GM19239 (cell line): Measurements from ENCODE around the gene PUM2.

Experiments
- DNase-seq: peaks from one replicate; pipeline ENCODE4 v3.0.0; 2011; ENCODE audit warnings: low spot score; ENCODE audit not compliant: insufficient read length
- FAIRE-seq: peaks from 2 replicates; lab custom pipeline; 2011; peaks lifted over from hg19 to GRCh38; lab: Jason Lieb, UNC

The PUM2 gene

DNA sequence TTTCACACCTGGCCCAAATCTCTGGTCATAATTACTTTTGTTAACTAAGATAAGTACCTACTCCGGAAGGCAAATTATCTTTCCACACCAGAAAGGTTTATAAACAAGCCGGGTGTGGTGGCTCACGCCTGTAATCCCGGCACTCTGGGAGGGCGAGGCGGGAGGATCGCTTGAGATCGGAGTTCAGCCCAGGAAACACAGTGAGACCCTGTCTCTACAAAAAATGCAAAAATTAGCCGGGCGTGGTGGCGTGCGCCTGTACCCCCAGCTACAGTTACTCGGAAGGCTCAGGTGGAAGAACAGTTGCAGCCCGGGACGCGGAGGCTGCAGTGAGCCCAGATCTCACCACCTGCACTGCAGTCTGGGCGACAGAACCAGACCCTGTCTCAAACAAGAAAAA is 2.1 kb downstream of the PUM2 start:
- DNase-seq, result no peak
- no peak for FAIRE-seq

DNA sequence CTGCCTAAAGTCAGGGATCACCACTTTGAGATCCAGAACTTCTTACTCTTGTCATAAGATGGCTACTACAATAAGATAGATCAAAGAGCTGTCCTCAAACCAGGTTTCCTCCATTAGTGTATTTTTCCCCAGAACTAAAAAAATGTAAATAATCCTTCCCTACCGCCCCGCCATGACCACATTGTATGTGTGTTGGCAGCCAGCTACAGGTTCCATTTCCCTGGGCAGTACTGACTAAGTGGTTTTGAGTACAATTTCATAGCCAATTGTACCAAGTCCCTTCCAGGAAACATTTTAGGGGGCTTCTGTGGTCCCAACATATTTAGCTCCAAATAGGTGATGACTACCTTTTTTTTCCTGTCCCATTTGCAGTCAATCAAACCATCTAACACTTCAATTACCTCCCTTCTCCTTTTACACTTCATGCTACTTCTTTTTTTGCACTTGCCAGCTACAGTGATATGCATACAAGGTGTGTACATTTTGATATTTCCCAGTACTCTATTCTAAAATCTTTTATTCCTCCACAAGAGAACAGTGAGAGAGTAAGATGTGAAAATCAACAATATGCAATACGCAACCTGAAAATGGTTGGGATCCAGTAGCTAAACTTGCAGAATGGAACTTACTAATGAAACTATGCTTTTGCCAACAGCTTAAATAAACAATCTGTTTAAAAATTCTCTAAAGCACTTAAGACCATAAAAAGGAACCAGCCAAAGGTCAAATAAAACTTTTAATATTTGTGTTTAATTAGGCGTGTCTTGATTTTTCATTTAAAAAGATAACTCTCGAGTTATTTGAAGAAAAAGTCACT is 3.9 kb downstream of the PUM2 start:
- FAIRE-seq, result peak; percentile 14
- no peak for DNase-seq

DNA sequence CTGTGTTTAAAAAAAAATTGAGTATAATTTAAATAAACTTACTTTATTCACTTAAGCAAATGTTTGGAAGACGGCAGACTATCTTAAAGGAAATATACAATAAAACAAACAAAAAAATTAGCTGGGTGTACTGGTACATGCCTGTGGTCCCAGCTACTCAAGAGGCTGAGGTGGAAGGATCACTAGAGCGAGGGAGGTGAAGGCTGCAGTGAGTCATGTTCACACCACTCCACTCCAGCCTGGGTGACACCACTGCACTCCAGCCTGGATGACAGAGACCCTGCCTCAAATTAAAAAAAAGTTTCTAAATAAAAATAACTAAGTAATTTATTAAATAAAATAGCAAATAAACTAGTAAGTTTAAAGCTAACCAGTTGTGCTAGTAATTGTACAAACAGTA is 7.5 kb downstream of the PUM2 start:
- FAIRE-seq (no peak), DNase-seq (no peak)

DNA sequence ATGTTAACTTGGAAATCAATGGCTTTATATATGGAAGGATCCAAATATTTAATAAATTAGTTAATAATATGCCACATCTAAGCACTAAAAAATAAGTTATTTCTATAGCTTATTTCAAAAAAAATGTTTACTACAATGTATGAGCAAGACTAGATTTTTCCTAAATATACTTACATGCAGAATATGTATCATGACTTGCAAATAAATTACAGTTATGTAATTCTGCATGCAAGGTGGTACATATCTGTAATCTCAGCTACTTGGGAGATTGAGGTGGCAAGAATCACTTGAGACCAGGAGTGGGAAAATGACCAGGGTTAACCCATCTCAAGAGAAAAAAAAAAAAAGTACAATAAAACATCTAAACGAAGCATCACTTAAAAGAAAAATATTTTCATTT is 11.6 kb downstream of the PUM2 start:
- DNase-seq, result no peak
- no peak for FAIRE-seq

DNA sequence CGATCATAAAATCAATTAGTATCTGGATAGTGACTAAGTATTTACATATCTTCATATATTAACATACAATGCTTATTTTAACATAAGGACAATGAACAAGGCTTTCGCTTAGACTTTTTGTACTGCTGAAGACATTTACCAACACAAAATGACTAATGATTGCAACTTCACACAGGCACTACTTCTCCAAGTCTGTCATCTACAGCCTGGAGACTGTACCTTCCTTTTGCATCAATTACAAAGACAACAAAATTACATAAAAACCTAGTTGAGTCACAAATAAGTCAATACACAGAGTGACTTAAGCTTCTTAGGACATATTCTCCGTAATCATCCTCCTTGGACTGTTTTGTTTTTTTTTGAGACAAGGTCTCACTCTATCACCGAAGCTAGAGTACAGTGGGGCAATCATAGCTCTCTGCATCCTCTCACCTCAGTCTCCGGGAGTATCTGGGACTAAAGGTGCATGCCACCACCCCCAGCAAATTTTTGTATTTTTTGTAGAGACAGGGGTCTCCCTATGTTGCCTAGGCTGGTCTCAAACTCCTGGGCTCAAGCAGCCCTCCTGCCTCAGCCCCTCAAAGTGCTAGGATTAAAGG is 15.9 kb downstream of the PUM2 start:
- FAIRE-seq (no peak), DNase-seq (no peak)

DNA sequence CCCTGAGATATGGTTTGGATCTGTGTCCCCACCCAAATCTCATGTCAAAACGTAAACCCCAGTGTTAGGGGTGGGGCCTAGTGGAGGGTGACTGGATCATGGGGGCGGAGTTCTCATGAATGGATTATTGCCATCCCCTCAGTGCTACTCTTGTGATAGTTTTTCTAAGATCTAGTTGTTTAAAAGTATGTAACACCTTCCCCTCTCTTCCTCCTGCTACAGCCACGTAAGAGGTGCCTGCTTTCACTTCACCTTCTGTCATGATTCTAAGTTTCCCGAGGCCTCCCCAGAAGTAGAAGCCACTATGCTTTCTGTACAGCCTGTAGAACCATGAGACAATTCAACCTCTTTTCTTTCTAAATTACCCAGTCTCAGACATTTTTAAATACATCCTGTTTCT is 16.9 kb downstream of the PUM2 start:
- no peak for FAIRE-seq
- DNase-seq, result no peak

DNA sequence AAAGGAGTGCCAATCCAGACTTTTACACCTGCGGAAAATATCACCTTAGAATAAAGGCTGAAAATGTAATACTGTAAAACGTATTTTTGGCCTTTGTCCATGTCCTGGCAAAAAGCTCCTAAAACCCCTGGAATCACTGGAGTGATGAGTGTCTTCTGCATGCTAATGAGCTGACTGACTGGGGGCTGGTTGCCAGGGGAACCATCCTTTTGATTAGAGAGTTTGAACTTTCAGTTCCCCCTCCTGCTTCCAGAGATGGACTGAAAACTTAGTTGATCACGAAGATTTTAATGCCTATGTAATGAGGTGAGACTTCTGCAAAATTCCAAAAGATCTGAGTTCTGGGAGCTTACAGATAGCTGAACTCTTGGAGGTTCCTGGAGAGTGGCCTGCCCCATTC is 20.5 kb downstream of the PUM2 start:
- peak; percentile 48 for FAIRE-seq

DNA sequence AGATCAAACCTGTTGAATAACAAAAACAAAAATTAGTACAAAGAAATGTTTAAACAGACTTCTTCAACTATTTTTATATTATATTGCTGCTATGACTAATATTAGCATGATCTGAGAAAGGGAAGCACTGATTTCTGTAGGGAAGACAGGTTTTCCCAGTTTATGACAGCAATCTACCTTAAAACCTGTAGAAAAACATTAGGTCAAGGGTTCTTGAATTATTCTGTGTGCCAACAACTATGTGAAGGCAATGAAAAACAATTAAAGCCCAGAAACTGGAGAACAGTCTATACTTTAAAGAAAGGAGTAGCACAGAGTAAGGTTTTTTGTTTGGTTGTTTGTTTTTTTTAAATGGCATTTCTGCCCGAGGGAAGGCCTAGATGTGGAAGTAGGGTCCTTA is 23.3 kb downstream of the PUM2 start:
- DNase-seq (no peak), FAIRE-seq (peak; percentile 33)

More for the DNA sequence above, 20.5 kb downstream of the PUM2 start:
- no peak for DNase-seq

DNA sequence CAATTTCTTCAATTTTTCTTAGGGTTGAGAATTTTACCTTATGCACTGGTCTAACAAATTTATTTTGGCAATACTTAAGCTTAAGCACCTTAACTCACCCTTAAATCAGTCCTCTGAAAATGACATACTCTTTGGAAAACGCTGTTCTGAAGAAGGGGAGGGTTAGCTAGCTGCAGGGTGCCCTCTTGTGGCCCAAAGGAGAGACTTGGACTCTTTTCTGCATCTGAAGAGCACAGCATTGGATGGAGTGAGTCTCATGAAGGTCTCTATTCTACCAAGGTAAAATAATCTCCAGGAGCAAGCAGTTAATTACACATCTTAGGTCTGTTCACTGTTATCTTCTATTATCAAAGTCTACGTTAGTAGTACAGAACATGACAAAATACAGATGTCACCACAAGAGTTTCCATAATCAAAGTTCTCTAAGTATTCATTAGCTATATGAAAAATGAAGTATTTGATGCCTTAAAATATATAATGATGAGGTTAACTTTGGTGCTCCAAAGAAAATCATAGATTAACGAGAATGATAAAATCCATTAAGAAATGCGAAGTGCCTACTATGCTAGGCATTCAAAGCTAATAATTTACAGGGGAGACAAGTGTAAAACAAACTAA is 24.4 kb downstream of the PUM2 start:
- DNase-seq, result peak; percentile 19
- FAIRE-seq, result peak; percentile 89

DNA sequence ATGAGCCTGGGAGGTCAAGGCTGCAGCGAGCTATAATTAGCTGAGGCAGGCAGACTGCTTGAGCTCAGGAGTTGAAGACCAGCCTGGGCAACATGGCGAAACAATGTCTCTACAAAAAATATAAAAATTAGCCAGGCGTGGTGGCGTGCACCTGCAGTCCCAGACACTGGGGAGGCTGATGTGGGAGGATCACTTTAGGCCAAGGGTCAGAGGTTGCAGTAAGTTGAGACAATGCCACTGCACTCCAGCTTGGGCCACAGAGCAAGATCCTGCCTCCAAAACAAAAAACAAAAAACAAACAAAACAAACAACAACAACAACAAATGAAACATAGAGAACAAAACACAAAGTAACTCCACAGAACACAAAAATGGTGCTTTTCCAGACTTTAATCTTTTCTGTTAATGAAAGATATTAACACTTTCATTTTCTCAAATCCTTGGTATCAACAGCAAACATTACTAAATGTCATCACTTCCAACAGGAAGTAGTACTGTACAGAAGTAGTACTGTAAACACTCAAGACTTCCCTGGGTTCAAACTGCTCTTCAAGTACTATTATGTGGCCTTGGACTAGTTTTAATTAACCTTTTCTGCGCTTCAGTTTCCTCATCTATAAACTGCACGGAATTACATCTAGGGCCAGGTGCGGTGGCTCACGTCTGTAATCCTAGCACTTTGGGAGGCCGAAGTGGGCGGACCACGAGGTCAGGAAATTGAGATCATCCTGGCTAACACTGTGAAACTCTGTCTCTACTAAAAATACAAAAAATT is 27.9 kb downstream of the PUM2 start:
- DNase-seq, result no peak
- no peak for FAIRE-seq

DNA sequence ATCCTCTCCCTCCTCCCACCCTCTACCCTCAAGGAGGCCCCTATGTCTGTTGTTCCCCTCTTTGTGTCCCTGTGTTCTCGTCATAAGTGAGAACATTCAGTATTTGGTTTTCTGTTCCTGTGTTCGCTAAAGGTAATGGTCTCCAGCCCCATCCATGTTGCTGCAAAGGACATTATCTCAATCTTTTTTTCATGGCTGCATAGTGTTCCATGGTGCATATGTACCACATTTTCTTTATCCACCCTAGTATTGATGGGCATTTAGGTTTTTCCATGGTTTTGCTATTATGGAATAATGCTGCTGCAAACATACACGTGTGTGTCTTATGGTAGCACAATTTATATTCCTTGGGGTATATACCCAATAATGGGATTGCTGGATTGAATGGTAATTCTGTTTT is 33.0 kb downstream of the PUM2 start:
- FAIRE-seq (no peak), DNase-seq (no peak)

DNA sequence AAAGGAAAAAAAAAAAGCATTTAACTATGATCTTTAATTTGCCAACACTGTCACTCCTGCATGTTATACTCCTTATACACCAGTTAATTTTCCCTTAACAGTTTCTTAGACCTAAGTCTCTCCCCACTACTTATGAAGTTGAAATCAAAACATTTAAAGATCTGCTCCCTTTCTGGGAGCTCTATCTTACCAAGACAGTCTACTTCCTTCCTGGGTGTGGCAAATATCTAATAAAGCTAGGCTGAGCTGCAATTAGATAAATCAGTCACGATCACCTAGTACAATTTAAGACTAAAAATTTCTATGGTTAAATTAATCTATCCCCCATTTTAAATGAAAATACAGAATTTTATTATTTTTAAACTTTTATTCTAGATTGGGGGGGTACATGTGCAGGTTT is 33.4 kb downstream of the PUM2 start:
- no peak for FAIRE-seq
- no peak for DNase-seq

DNA sequence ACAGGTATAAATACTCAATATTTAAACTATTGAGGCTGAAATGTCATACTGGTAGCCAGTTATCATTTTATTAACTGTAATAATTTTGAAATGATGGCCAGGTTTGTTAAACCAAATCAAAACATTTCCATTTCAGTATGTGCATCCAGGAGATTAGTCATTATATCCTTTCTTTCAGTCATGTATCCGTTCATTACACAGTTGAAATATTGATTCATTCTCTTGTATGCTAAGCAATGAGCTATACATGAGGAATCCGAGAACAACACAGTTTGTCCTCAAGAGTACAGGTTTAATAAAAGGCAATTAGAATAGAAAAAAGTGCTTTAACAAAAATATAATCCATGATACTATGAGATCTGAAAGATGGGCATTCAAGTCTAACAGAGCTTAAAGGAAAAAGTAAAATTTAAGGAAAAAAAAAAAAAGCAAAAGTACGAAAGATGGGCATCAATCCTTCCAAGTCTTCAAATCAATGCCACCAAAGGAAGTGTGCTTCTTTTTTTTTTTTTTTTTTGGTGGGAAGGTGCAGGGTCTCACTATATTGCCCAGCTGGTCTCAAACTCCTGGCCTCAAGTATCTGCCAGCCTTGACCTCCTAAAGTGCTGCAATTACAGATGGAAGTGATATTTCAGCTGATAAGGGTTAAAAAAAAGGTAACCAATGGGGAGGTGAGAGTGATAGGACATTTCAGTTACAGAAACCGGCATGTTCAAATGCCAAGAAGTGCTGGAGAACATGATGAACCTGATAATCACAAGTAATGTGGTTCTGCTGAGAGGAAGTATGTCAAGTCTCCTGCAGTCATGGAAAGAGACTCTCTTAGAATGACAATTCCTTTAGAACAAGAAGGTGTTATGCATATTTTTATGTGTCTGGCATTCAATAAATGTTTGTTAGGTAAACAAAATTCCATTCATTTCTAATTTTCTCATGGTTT is 35.8 kb downstream of the PUM2 start:
- DNase-seq (no peak), FAIRE-seq (no peak)

DNA sequence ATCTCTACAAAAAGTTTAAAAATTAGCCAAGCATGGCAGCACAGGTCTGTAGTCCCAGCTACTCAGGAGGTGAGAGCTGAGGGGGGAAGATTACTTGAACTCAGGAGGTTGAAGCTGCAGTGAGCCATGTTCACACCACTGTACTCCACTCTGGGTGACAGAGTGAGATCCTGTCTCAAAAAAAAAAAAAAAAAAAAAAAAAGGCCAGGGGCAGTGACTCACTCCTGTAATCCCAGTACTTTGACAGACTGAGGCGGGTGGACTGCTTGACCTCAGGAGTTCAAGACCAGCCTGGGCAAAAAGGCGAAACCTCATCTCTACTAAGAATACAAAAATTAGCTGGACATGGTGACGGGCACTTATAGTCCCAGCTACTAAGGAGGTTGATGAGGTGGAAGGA is 37.0 kb downstream of the PUM2 start:
- no peak for FAIRE-seq
- no peak for DNase-seq

DNA sequence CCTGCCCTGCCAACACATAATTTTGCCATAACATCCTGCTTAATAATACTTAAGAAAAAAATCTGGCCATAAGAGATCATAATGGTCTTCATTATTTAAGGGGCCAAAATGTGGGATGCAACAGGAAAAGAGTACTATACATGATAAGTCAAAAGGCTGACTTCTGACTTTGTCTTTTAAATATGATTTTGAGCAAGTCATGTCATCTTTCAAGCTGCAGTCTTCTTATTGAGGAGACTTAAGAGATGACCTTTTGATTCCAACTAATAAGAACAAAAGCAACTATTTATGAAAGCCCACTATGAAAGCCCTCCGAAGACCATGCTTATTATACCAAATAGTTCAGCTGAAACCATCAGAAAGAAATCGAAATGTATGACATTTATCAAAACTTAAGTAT is 41.6 kb downstream of the PUM2 start:
- no peak for FAIRE-seq

DNA sequence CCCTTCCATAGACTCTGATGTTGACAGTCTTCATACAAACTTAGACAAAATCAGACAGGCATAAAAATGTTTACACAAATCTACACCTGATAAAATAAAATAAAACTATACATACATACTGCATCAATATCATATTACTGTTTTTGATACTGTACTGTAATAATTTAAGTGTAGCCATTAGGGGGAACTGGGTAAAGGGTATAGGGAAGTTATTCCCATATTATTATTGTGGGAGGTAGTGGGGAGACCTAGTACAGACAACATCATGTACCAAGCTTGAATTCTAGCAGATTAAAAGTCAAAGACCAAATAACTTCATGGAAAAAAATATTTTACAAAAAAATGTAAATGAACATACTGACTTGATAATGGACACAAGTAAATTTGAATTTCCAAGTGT is 43.3 kb downstream of the PUM2 start:
- FAIRE-seq, result no peak
- DNase-seq, result no peak

More for the DNA sequence above, 41.6 kb downstream of the PUM2 start:
- no peak for DNase-seq

DNA sequence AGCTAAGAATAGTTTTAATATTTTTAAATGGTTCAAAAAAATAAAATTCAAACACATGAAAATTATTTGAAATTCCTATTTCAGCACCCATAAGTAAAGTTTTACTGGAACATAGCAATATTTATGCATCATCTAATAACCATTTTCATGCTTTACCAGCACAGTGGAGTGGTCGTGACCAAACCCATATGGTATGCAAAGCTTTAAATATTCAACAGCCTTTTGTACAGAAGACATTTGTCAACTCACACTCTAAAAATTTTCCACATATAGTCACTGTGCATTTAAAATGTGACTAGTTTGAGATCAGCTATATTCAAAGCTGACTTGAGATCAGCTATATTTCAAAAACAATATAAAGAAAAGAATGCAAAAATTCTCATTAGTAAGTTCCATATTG is 46.2 kb downstream of the PUM2 start:
- FAIRE-seq, result no peak

DNA sequence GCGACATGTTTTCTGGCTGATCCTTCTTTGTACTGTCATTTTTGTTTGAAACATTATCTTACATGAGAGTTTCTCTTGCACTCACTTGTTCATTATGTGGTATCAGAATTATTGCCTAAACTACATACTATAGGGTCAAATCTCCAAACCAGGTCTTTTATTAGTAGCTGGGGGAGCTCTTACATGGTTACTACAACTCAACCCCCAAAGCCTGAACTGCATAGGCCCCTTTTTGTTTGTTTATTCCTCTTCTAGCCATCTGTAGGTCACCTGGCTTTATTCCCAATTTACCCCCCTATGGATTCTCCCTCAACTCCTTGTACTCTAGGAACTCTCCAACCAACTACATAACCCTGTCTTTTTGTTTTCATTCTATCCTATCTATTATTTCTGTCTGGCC is 46.7 kb downstream of the PUM2 start:
- DNase-seq (no peak), FAIRE-seq (no peak)

More for the DNA sequence above, 46.2 kb downstream of the PUM2 start:
- DNase-seq, result no peak

DNA sequence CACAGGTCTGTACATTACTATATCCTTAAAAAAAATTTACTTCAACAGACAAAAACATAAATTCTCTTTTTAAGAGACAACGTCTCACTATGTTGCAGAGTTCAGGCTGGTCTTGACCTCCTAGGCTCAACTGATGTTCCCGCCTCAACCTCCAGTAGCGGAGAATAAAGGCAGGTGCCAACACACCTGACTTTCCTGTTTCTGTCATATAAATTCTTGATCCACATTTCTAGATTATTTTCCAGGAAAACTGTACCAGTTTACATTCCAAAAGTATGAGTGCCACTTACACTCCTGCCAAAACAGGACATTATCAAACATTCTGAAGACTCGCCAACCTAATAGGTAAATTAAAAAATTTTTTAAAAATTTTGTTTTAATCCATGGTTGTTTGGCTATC is 48.6 kb downstream of the PUM2 start:
- DNase-seq (no peak), FAIRE-seq (no peak)

DNA sequence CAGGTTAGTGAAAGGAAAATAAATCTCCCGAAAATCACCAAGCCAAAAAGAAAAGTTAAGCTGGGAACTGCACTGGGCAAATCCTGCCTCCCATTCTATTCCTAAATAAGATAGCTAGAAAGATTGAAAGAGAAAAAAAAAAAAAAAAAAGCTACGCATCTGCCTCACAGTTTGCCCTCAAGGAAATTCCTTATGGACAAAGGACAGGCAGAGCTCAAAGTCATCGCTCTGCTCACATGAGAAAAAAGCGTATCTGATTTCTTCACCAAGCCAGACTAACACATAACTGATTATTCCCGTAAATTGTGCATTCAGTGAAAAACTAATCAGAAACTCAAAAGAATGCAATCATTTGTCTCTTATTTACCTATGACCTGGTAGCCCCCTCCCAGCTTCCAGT is 50.0 kb downstream of the PUM2 start:
- DNase-seq (no peak), FAIRE-seq (no peak)
